Ovary (tissue), 3 donors: ENCODE measurements around the gene SHF.

ENCODE experiments used
- EP300 ChIP-seq: sonication (generic); formaldehyde crosslinking; IDR thresholded peaks from one replicate; pipeline ENCODE4 v1.6.1; 2017; ENCODE audit warnings: antibody characterized with exemption
- POLR2A ChIP-seq: fragments of 450-650 bp; IDR thresholded peaks from one replicate; pipeline ENCODE4 v1.6.1; 2017; ENCODE audit warnings: antibody characterized with exemption, mild to moderate bottlenecking, moderate library complexity
- TF ChIP-seq, protein P1 (sequence below), 3 donors: fragments of 450-650 bp in 2 of 3; fragments of 200-600 bp in 1 of 3; IDR thresholded peaks; one replicate each; pipeline versions ENCODE4 v1.5.1 to v1.8.0; 2016 to 2022; ENCODE audit warnings: antibody characterized with exemption in 3 of 3, mild to moderate bottlenecking in 1 of 3
- donor health status: DM: no; HTN: no; CAD: no.

DNA sequence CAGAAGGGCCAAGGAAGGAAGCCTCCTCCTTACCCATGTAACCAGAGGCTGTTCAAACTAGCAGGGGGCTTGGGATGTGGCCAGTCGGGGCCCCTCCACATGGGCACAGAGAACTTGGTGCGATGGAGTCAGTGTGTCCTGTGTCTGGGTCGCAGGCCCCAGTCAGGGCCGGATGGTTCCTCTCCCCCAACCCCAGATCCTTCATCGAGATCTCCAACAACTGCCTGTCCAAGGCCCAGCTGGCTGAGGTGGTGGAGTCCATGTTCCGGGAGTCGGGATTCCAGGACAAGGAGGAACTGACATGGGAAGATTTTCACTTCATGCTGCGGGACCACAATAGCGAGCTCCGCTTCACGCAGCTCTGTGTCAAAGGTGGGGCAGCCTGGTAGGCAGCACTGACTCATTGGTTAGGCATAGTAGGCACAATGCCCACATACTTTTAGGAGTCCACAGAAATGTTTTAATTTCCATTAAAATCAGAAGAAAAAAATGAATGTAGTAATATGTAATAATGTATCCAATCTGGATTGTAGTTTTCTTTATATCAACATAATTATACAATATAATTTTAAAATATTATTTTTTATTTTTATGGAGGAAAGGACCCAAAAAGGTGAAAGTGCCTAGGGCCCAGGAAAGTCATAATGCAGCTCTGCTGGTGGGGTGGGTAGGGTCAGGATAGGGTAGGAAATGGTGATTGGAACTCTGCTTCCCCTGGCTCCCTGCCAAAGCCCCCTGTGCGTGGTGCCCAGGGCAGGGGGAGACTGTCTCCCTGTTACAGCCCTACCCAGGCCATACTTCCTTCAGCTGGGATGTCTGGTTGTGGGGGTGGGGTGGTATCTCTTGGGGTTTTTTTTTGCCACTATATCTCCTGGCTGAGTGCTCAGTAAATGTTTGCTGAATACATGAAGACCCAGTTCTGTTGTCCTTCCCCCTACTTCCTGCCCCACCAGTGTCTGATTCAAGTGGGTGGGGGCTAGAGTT, 39.4 kb downstream of the SHF start:
- TF ChIP-seq, protein P1, sequence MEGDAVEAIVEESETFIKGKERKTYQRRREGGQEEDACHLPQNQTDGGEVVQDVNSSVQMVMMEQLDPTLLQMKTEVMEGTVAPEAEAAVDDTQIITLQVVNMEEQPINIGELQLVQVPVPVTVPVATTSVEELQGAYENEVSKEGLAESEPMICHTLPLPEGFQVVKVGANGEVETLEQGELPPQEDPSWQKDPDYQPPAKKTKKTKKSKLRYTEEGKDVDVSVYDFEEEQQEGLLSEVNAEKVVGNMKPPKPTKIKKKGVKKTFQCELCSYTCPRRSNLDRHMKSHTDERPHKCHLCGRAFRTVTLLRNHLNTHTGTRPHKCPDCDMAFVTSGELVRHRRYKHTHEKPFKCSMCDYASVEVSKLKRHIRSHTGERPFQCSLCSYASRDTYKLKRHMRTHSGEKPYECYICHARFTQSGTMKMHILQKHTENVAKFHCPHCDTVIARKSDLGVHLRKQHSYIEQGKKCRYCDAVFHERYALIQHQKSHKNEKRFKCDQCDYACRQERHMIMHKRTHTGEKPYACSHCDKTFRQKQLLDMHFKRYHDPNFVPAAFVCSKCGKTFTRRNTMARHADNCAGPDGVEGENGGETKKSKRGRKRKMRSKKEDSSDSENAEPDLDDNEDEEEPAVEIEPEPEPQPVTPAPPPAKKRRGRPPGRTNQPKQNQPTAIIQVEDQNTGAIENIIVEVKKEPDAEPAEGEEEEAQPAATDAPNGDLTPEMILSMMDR (IDR thresholded peaks at IDR 0.05), result no peak
- no peak for TF ChIP-seq POLR2A
- TF ChIP-seq EP300, result no peak
